ENCODE data around the gene EFS.

DNA sequence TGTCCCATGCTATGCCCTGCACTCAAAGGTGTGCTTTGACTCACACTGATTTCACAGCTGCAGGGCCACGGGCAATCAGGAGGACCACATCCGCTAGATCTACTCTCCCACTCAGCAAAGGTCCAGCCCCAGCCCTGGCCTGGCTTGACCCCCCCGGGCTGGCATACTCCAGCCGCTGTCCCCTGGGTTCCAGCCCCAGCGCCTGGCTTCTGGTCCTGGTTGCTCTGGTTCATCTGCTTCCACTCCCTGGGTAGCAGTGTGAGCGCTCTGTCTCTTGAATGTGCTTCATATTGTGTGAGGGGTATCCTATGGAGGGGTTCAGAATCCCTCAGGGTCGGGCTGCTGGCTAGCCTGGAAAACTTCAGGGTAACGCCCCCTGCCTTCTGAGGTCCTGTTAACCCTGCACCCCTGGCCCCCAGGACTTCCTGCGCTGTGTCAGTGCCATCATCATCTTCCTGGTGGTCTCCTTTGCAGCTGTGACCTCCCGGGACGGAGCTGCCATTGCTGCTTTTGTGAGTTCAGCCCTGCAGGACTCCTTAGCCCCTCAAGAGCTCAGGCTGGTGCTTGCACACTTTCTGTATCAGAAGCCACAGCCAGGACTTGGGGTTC, 13.7 kb upstream of the EFS start:
- TF ChIP-seq POLR2A (IDR thresholded peaks at IDR 0.05; ENCODE audit: low read depth, low read length), result no peak
- TF ChIP-seq, protein P1, sequence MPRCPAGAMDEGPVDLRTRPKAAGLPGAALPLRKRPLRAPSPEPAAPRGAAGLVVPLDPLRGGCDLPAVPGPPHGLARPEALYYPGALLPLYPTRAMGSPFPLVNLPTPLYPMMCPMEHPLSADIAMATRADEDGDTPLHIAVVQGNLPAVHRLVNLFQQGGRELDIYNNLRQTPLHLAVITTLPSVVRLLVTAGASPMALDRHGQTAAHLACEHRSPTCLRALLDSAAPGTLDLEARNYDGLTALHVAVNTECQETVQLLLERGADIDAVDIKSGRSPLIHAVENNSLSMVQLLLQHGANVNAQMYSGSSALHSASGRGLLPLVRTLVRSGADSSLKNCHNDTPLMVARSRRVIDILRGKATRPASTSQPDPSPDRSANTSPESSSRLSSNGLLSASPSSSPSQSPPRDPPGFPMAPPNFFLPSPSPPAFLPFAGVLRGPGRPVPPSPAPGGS (IDR thresholded peaks at IDR 0.05; ENCODE audit: borderline replicate concordance, insufficient read depth, low read depth, low read length, poor library complexity, severe bottlenecking), result no peak
